Gastroesophageal sphincter (tissue), 4 donors: Measurements from ENCODE around the gene AK2. TPM values are rescaled to one million over a fixed set of nuclear protein-coding genes. Genes with fewer than 3 reads are reported as not detected.

Source experiments
- ATAC-seq: fragments of 150-250 bp; one replicate; pipeline ENCODE4 v1.9.1; 2016; ENCODE audit warnings: mild to moderate bottlenecking, moderate library complexity
- H3K27ac ChIP-seq, 4 donors: fragments of 200-600 bp; sonication (generic) in 3 of 4; 1 replicate in 3 of 4; 2 replicates in 1 of 4; pipeline ENCODE4 v1.5.1; 2016 to 2019
- H3K27me3 ChIP-seq: fragments of 200-600 bp; sonication (generic); one replicate; pipeline ENCODE4 v1.5.1; 2019
- H3K36me3 ChIP-seq, 2 donors: fragments of 200-600 bp; sonication (generic); one replicate each; pipeline ENCODE4 v1.5.1; 2019; ENCODE audit warnings: control low read depth in 1 of 2
- H3K4me1 ChIP-seq, 3 donors: fragments of 200-600 bp; sonication (generic); 1 replicate in 2 of 3; 2 replicates in 1 of 3; pipeline ENCODE4 v1.5.1; 2016 to 2019; ENCODE audit warnings: control low read depth in 2 of 3
- H3K4me3 ChIP-seq, 2 donors: fragments of 200-600 bp; sonication (generic); one replicate each; pipeline ENCODE4 v1.5.1; 2019; ENCODE audit warnings: mild to moderate bottlenecking in 1 of 2, moderate library complexity in 1 of 2
- H3K9me3 ChIP-seq, 3 donors: fragments of 200-600 bp; sonication (generic); one replicate each; pipeline ENCODE4 v1.5.1; 2017 to 2019; ENCODE audit warnings: control low read depth in 2 of 3
- CTCF ChIP-seq, 4 experiments: fragments of 200-600 bp in 2 of 4; fragments of 450-650 bp in 2 of 4; sonication (generic) in 1 of 4; IDR thresholded peaks; one replicate each; pipeline ENCODE4 v1.5.1; 2017 to 2019; ENCODE audit warnings: antibody characterized with exemption in 4 of 4, mild to moderate bottlenecking in 2 of 4, moderate library complexity in 2 of 4
- EP300 ChIP-seq: sonication (generic); formaldehyde crosslinking; IDR thresholded peaks from one replicate; pipeline ENCODE4 v1.6.1; 2017; ENCODE audit warnings: antibody characterized with exemption, mild to moderate bottlenecking
- POLR2A ChIP-seq, 2 donors: fragments of 450-650 bp; IDR thresholded peaks; one replicate each; pipeline ENCODE4 v1.6.1; 2017; ENCODE audit warnings: antibody characterized with exemption in 2 of 2, mild to moderate bottlenecking in 2 of 2, moderate library complexity in 1 of 2
- POLR2AphosphoS5 ChIP-seq: sonication (generic); formaldehyde crosslinking; IDR thresholded peaks from one replicate; pipeline ENCODE4 v1.6.1; 2017; ENCODE audit warnings: antibody characterized with exemption
- WGBS, 2 donors: methylation state at CpG; one replicate each; pipeline ENCODE4 v1.1.5; 2018; ENCODE audit warnings: low coverage in 1 of 2; 5-methylcytosine and 5-hydroxymethylcytosine counted together
- total RNA-seq, 4 donors: library from RNA; depleted of rRNA; stranded (reverse); fragments of >200 nt; gene quantifications; one replicate each; pipeline ENCODE4 v1.1.0, GENCODE V29; 2016

Gene AK2
- total RNA-seq, 4 donors from 2014 or later = 88.9 to 115 (median 97.1) TPM

GRCh38 chr1:33061834-33062233 lies 25.2 kb upstream of the AK2 start:
- peaks cover 0 to 37% (median 3%) of the 10 kb centered on the region in 3 donors for H3K9me3 ChIP-seq

GRCh38 chr1:33060579-33061083 lies 23.9 kb upstream of the AK2 start:
- peak; percentile 82 for ATAC-seq
- no peaks in the 10 kb centered on the region for H3K27me3 ChIP-seq
- H3K36me3 ChIP-seq = no peaks in the 10 kb centered on the region
- TF ChIP-seq EP300 (no peak), POLR2AphosphoS5 (no peak), POLR2A (IDR thresholded peaks at IDR 0.05) (no peak), CTCF (IDR thresholded peaks at IDR 0.05) (no peak)
- H3K9me3 ChIP-seq = peaks cover 0 to 33% (median 3%) of the 10 kb centered on the region in 3 donors
- H3K27ac ChIP-seq = no peak overlapping the region
- H3K4me1 ChIP-seq = peaks cover 0 to 10% (median 0%) of the 10 kb centered on the region in 3 donors
- H3K4me3 ChIP-seq = no peak overlapping the region
- WGBS, 2 donors = 50 to 70% methylated on average over 2 of the region's 2 CpGs

More at GRCh38 chr1:33061834-33062233, 25.2 kb upstream of the AK2 start:
- Histone ChIP-seq H3K4me1 (peaks cover 0 to 7% (median 0%) of the 10 kb centered on the region in 3 donors), H3K27me3 (no peaks in the 10 kb centered on the region), H3K27ac (no peak overlapping the region), H3K4me3 (no peak overlapping the region), H3K36me3 (no peaks in the 10 kb centered on the region)
- no peak for TF ChIP-seq POLR2AphosphoS5
- TF ChIP-seq EP300 = no peak
- TF ChIP-seq CTCF (IDR thresholded peaks at IDR 0.05) = no peak
- no peak for TF ChIP-seq POLR2A (IDR thresholded peaks at IDR 0.05)
- ATAC-seq = no peak

- Histone ChIP-seq H3K9me3 (no peaks in the 10 kb centered on the region), H3K4me3 (no peak overlapping the region), H3K4me1 (peaks cover 0 to 19% (median 5%) of the 10 kb centered on the region in 3 donors), H3K27ac (no peak overlapping the region), H3K36me3 (no peaks in the 10 kb centered on the region), H3K27me3 (no peaks in the 10 kb centered on the region)
- TF ChIP-seq EP300 = no peak
- TF ChIP-seq CTCF (IDR thresholded peaks at IDR 0.05) = no peak
- TF ChIP-seq POLR2A (IDR thresholded peaks at IDR 0.05) = no peak
- TF ChIP-seq POLR2AphosphoS5 = no peak
- WGBS, 2 donors = 95 to 100% methylated on average over 2 of the region's 2 CpGs
- no peak for ATAC-seq
These were observed 20.4 kb upstream of the AK2 start for GRCh38 chr1:33057095-33057494.

GRCh38 chr1:33056426-33056825 lies 19.7 kb upstream of the AK2 start:
- no peak for TF ChIP-seq POLR2A (IDR thresholded peaks at IDR 0.05)
- peaks cover 0 to 19% (median 5%) of the 10 kb centered on the region in 3 donors for H3K4me1 ChIP-seq
- H3K9me3 ChIP-seq = no peaks in the 10 kb centered on the region
- no peak overlapping the region for H3K27ac ChIP-seq
- H3K36me3 ChIP-seq = no peaks in the 10 kb centered on the region
- no peak for ATAC-seq
- 73% methylated on average over 2 of the region's 3 CpGs; no CpG with 5 or more reads in 1 of the 2 donors for WGBS, 2 donors
- no peaks in the 10 kb centered on the region for H3K27me3 ChIP-seq
- no peak overlapping the region for H3K4me3 ChIP-seq

GRCh38 chr1:33055210-33056008 lies 18.7 kb upstream of the AK2 start:
- WGBS, 2 donors = 21 to 46% methylated on average over 8 to 9 of the region's 12 CpGs
- Histone ChIP-seq H3K27ac (peak overlapping the region in 3 of 4 donors; percentile 46 to 66 (median 57)), H3K4me1 (peaks cover 0 to 22% (median 5%) of the 10 kb centered on the region in 3 donors), H3K27me3 (no peaks in the 10 kb centered on the region), H3K9me3 (no peaks in the 10 kb centered on the region), H3K4me3 (no peak overlapping the region), H3K36me3 (no peaks in the 10 kb centered on the region)
- peak; percentile 91 for ATAC-seq
- peak; percentile 30 for TF ChIP-seq POLR2AphosphoS5
- TF ChIP-seq CTCF (IDR thresholded peaks at IDR 0.05) = peak; percentile 58 to 78 (median 76)
- TF ChIP-seq POLR2A (IDR thresholded peaks at IDR 0.05) = no peak
